Stimulated activated naive B cell treated with anti-CD40 and anti-IgM and Interleukin-4, amounts not matched to agents 10 μg/mL and 1 μg/mL and 100 μg/mL, for 72 hours (primary cell): ENCODE results near the gene MYOG.

Source experiments
- ATAC-seq, 2 donors: fragments of 150-1000 bp; cut with Tn5 transposase; replicated peaks; 2 replicates each; pipeline ENCODE4 v1.10.0; 2021; ENCODE audit warnings: moderate library complexity in 1 of 2
- DNase-seq: peaks from one replicate; pipeline ENCODE4 v3.0.0; 2021
- H3K27ac Mint-ChIP-seq: one replicate; pipeline ENCODE4 v1.8.0; 2022; ENCODE audit warnings: mild to moderate bottlenecking, mixed read lengths
- H3K27me3 Mint-ChIP-seq, 2 donors: one replicate each; pipeline ENCODE4 v1.8.0; 2022; ENCODE audit warnings: mixed read lengths in 2 of 2
- H3K36me3 Mint-ChIP-seq, 2 donors: one replicate each; pipeline ENCODE4 v1.8.0; 2022; ENCODE audit warnings: mixed read lengths in 2 of 2, mild to moderate bottlenecking in 1 of 2
- H3K4me1 Mint-ChIP-seq, 2 donors: one replicate each; pipeline ENCODE4 v1.8.0; 2022; ENCODE audit warnings: mixed read lengths in 2 of 2, mild to moderate bottlenecking in 1 of 2
- H3K4me3 Mint-ChIP-seq, 2 donors: one replicate each; pipeline ENCODE4 v1.8.0; 2022; ENCODE audit warnings: mild to moderate bottlenecking in 2 of 2, mixed read lengths in 2 of 2, moderate library complexity in 1 of 2
- H3K9me3 Mint-ChIP-seq, 2 donors: one replicate each; pipeline ENCODE4 v1.8.0; 2022; ENCODE audit warnings: mixed read lengths in 2 of 2, mild to moderate bottlenecking in 1 of 2

MYOG gene

GRCh38 chr1:203075236-203076030 is 10.4 kb downstream of the MYOG start:
- no peaks in the 10 kb centered on the region for H3K9me3 Mint-ChIP-seq
- ATAC-seq (peak; percentile 74 to 81), DNase-seq (no peak)
- H3K4me3 Mint-ChIP-seq = peak overlapping the region; percentile 22 to 75
- H3K27me3 Mint-ChIP-seq = peaks cover 43 to 65% of the 10 kb centered on the region in 2 donors
- peaks cover 11 to 14% of the 10 kb centered on the region in 2 donors for H3K4me1 Mint-ChIP-seq
- H3K27ac Mint-ChIP-seq = no peak overlapping the region
- H3K36me3 Mint-ChIP-seq = no peaks in the 10 kb centered on the region

DNA sequence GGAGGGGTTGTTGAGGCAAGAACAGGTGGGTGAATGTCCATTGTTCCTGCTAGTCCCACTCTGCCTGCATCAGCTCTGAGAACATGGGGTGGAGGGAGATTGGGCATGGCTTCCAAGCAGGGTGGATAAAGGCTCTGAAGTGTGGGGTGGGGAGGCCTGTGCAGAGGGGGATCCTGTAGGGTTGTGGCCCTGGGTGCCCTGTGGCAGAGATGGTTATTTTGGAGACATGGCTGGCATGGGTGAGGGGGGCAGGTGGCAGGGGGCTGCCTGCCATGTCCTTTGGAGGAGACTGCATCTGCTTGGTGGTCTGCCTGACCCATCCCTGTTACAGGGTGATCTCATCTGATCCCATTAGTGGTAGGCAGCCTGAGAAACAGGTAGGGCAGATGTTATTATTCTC is 11.2 kb downstream of the MYOG start:
- H3K27me3 Mint-ChIP-seq = peaks cover 35 to 57% of the 10 kb centered on the region in 2 donors
- no peak for DNase-seq
- H3K27ac Mint-ChIP-seq = no peak overlapping the region
- peak overlapping the region in 1 of 2 donors; percentile 54 for H3K4me3 Mint-ChIP-seq
- peaks cover 13 to 19% of the 10 kb centered on the region in 2 donors for H3K4me1 Mint-ChIP-seq
- ATAC-seq = no peak
- no peaks in the 10 kb centered on the region for H3K9me3 Mint-ChIP-seq
- H3K36me3 Mint-ChIP-seq = no peaks in the 10 kb centered on the region

DNA sequence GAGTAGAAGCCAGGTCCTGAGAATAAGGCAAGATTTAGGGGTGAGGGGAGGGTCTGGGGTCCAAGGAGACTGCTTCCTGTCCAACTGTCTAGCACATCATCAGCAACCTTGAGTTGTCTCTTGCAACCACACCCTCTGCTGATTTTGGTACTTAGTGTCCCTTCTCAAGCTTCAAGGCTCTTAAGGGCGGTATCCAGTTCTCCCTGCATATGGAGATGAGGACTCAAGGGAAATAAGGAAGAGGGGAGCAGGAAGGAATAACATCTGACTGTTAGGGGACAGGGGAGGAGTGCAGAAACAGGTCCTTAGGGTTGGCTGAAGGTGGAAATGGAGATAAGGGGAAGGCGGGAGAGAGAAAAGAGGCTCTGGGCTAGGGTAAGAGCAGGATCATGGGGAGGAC is 12.3 kb downstream of the MYOG start:
- DNase-seq (no peak), ATAC-seq (no peak)
- Mint-ChIP-seq H3K27ac (no peak overlapping the region), H3K4me3 (no peak overlapping the region), H3K4me1 (peaks cover 19 to 24% of the 10 kb centered on the region in 2 donors), H3K9me3 (no peaks in the 10 kb centered on the region), H3K36me3 (no peaks in the 10 kb centered on the region), H3K27me3 (peaks cover 35 to 51% of the 10 kb centered on the region in 2 donors)

- Mint-ChIP-seq H3K27ac (peak overlapping the region; percentile 73), H3K4me3 (no peak overlapping the region), H3K36me3 (no peaks in the 10 kb centered on the region), H3K27me3 (peaks cover 35 to 47% of the 10 kb centered on the region in 2 donors), H3K9me3 (no peaks in the 10 kb centered on the region), H3K4me1 (peaks cover 21 to 28% of the 10 kb centered on the region in 2 donors)
- ATAC-seq = no peak
- DNase-seq = no peak
Observed at GRCh38 chr1:203072911-203073310, 12.9 kb downstream of the MYOG start.

DNA sequence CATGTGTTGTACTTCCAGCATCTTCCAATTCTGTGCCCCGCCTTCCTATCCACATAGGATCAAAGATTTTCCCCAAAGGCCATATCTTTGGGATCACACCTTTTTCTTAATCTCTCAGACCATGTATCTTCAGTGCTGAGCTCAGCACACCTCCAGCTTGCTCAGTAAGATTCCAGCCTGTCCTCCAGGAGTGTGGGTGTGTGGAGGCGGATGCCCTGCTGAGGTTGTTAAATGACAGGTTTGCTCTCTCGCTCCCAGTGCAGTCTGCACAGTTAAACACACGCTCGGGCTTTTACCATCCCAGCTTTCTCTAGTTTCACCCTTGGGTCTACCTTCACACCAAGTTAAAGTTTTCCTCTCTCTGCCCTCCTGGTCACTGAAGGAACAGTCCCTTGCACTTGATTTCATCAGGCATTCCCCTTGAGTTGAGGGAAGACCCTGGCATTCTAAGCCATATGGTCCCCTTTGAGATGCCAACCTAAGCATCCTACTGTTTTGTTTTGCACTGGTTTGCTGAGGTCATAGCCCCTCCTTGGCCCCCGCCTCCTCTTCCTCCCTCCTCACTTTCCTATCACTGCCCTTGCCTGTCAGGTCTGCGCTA is 13.7 kb downstream of the MYOG start:
- Mint-ChIP-seq H3K9me3 (no peaks in the 10 kb centered on the region), H3K27ac (no peak overlapping the region), H3K36me3 (no peaks in the 10 kb centered on the region), H3K4me1 (peaks cover 22 to 33% of the 10 kb centered on the region in 2 donors), H3K4me3 (no peak overlapping the region), H3K27me3 (peaks cover 36 to 44% of the 10 kb centered on the region in 2 donors)
- DNase-seq = no peak
- no peak for ATAC-seq

- Mint-ChIP-seq H3K4me3 (peak overlapping the region; percentile 26 to 71), H3K27ac (peak overlapping the region; percentile 90), H3K4me1 (peaks cover 14 to 26% of the 10 kb centered on the region in 2 donors), H3K9me3 (no peaks in the 10 kb centered on the region), H3K27me3 (peaks cover 19 to 23% of the 10 kb centered on the region in 2 donors), H3K36me3 (no peaks in the 10 kb centered on the region)
- DNase-seq (no peak), ATAC-seq (peak; percentile 75 to 87)
Observed at GRCh38 chr1:203069030-203069747, 16.6 kb downstream of the MYOG start.

- Mint-ChIP-seq H3K9me3 (no peaks in the 10 kb centered on the region), H3K4me3 (no peak overlapping the region), H3K27me3 (peaks cover 6 to 9% of the 10 kb centered on the region in 2 donors), H3K27ac (no peak overlapping the region), H3K4me1 (peaks cover 14 to 26% of the 10 kb centered on the region in 2 donors), H3K36me3 (no peaks in the 10 kb centered on the region)
- DNase-seq (no peak), ATAC-seq (no peak)
Observed at GRCh38 chr1:203066965-203067364, 18.8 kb downstream of the MYOG start.

DNA sequence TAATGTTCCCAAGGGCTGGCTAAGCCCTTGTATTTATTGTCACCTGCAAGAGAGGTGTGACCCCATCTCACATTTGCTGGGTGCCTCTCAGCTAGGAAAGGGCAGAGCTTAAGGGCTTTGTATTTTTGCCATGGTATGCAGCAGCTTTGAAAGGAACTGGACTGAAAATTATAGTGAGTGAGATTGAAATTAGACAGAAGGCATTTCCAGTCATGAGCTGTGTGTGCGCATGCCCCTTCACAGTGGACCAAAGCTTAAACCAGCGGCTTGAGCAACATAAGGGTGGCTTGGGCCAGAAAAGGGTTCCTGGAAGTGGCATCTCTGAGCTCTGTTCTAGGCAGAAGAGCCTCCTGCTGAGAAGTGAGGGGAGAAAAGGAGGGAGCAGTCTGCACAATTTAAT is 19.8 kb downstream of the MYOG start:
- Mint-ChIP-seq H3K4me1 (peaks cover 14 to 26% of the 10 kb centered on the region in 2 donors), H3K27ac (no peak overlapping the region), H3K36me3 (no peaks in the 10 kb centered on the region), H3K27me3 (peaks cover 6 to 11% of the 10 kb centered on the region in 2 donors), H3K9me3 (no peaks in the 10 kb centered on the region), H3K4me3 (no peak overlapping the region)
- no peak for ATAC-seq
- no peak for DNase-seq

- no peaks in the 10 kb centered on the region for H3K9me3 Mint-ChIP-seq
Observed at GRCh38 chr1:203065191-203065590, 20.6 kb downstream of the MYOG start.

DNA sequence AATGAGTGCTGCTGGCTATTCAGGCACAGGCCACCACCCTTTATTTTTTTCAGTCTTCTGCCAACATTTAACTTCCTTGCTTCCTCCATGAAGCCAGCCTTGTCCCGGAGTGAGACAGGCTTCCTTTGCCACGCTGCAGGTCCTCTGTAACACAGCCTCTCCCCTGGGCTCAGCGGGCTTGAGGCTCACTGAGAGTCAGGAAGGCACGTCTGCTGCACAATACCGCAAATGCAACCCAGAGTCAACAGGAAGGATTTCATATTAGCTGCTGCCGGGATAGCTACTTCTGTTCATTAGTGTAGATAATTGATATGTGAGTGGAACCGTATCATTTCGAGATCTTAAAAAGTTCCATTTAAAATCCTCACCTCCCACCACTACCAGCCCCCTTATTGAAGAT is 22.5 kb downstream of the MYOG start:
- H3K4me1 Mint-ChIP-seq = peaks cover 6 to 8% of the 10 kb centered on the region in 2 donors
- no peak overlapping the region for H3K27ac Mint-ChIP-seq
- no peaks in the 10 kb centered on the region for H3K36me3 Mint-ChIP-seq
- no peak for ATAC-seq
- H3K27me3 Mint-ChIP-seq = peaks cover 6 to 21% of the 10 kb centered on the region in 2 donors
- no peak for DNase-seq
- no peaks in the 10 kb centered on the region for H3K9me3 Mint-ChIP-seq
- no peak overlapping the region for H3K4me3 Mint-ChIP-seq

More at GRCh38 chr1:203065191-203065590, 20.6 kb downstream of the MYOG start:
- no peak overlapping the region for H3K4me3 Mint-ChIP-seq
- H3K36me3 Mint-ChIP-seq = no peaks in the 10 kb centered on the region
- DNase-seq = no peak
- H3K27ac Mint-ChIP-seq = no peak overlapping the region
- peaks cover 6 to 16% of the 10 kb centered on the region in 2 donors for H3K27me3 Mint-ChIP-seq
- no peak for ATAC-seq
- H3K4me1 Mint-ChIP-seq = peaks cover 14 to 26% of the 10 kb centered on the region in 2 donors

- no peak overlapping the region for H3K4me3 Mint-ChIP-seq
- H3K4me1 Mint-ChIP-seq = peaks cover 8 to 13% of the 10 kb centered on the region in 2 donors
- H3K27me3 Mint-ChIP-seq = peaks cover 14 to 26% of the 10 kb centered on the region in 2 donors
- no peaks in the 10 kb centered on the region for H3K36me3 Mint-ChIP-seq
- ATAC-seq (no peak), DNase-seq (no peak)
- H3K9me3 Mint-ChIP-seq = no peaks in the 10 kb centered on the region
- no peak overlapping the region for H3K27ac Mint-ChIP-seq
Observed at GRCh38 chr1:203060115-203060514, 25.7 kb downstream of the MYOG start.

- DNase-seq (no peak), ATAC-seq (no peak)
- Mint-ChIP-seq H3K27ac (no peak overlapping the region), H3K9me3 (no peaks in the 10 kb centered on the region), H3K27me3 (peaks cover 14 to 26% of the 10 kb centered on the region in 2 donors), H3K4me3 (no peak overlapping the region), H3K36me3 (no peaks in the 10 kb centered on the region), H3K4me1 (peaks cover 8 to 13% of the 10 kb centered on the region in 2 donors)
Observed at GRCh38 chr1:203059485-203059884, 26.3 kb downstream of the MYOG start.

DNA sequence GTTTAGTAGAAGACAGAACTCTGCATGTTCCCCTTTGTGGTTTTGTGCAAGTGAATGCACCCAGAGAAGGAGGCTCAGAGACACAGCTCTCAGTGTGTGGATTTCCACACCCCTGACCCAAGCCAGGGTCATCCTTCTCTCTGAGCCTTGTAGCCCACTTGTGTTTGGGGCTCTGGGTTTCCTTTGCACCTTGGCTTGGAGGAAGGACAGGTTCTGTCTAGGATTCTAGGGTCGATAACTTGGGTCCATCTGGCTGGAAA is 27.2 kb downstream of the MYOG start:
- Mint-ChIP-seq H3K27me3 (peaks cover 14 to 26% of the 10 kb centered on the region in 2 donors), H3K27ac (no peak overlapping the region), H3K36me3 (no peaks in the 10 kb centered on the region), H3K9me3 (no peaks in the 10 kb centered on the region), H3K4me3 (no peak overlapping the region), H3K4me1 (peaks cover 8 to 13% of the 10 kb centered on the region in 2 donors)
- ATAC-seq (no peak), DNase-seq (no peak)

- no peak for ATAC-seq
- H3K27ac Mint-ChIP-seq = no peak overlapping the region
- DNase-seq = no peak
- H3K4me3 Mint-ChIP-seq = no peak overlapping the region
- no peaks in the 10 kb centered on the region for H3K9me3 Mint-ChIP-seq
- H3K4me1 Mint-ChIP-seq = peaks cover 8 to 13% of the 10 kb centered on the region in 2 donors
- no peaks in the 10 kb centered on the region for H3K36me3 Mint-ChIP-seq
- peaks cover 14 to 26% of the 10 kb centered on the region in 2 donors for H3K27me3 Mint-ChIP-seq
Observed at GRCh38 chr1:203057911-203058675, 27.7 kb downstream of the MYOG start.
